Endometrial microvascular endothelial cells (primary cell): ENCODE data around the gene TMEM123. TPM values are rescaled to one million over a fixed set of nuclear protein-coding genes. Genes with fewer than 3 reads are reported as not detected.

ENCODE experiments used
- in situ Hi-C: cut with HindIII; loops from 2 replicates; pipeline ENCODE4 v1.10.0; 2017; ENCODE audit warnings: low sequenced_read_pairs, low pct_unique_long_range_greater_than_20kb; ENCODE audit errors: inconsistent ontology term
- total RNA-seq: library from RNA; depleted of rRNA; stranded (reverse); fragments of >200 nt; gene quantifications from one replicate; pipeline ENCODE4 v1.2.3, GENCODE V29; 2015; ENCODE audit errors: inconsistent ontology term

The TMEM123 gene
- total RNA-seq, 1 donor from 2014 or later = 200 TPM

GRCh38 chr11:102407901-102408300, 44.7 kb downstream of the TMEM123 start:
- in situ Hi-C loops = no loop called here

- in situ Hi-C loops = no loop called here
Observed at GRCh38 chr11:102406099-102406498, 46.5 kb downstream of the TMEM123 start.

GRCh38 chr11:102405501-102405900, 47.1 kb downstream of the TMEM123 start:
- in situ Hi-C loops = no loop called here

GRCh38 chr11:102402548-102402947, 50.0 kb downstream of the TMEM123 start:
- in situ Hi-C loops = no loop called here

- in situ Hi-C loops = no loop called here
Observed at GRCh38 chr11:102401905-102402304, 50.7 kb downstream of the TMEM123 start.

- in situ Hi-C loops = no loop called here
Observed at GRCh38 chr11:102400603-102401002, 52.0 kb downstream of the TMEM123 start.

GRCh38 chr11:102399189-102399588, 53.4 kb downstream of the TMEM123 start:
- in situ Hi-C loops = no loop called here

- in situ Hi-C loops = no loop called here
Observed at GRCh38 chr11:102398297-102398696, 54.3 kb downstream of the TMEM123 start.

GRCh38 chr11:102396708-102397563, 55.6 kb downstream of the TMEM123 start:
- in situ Hi-C loops = no loop called here

GRCh38 chr11:102395720-102396393, 56.7 kb downstream of the TMEM123 start:
- in situ Hi-C loops = no loop called here

GRCh38 chr11:102393272-102393730, 59.3 kb downstream of the TMEM123 start:
- in situ Hi-C loops = no loop called here

GRCh38 chr11:102391549-102392237, 60.9 kb downstream of the TMEM123 start:
- in situ Hi-C loops = no loop called here

GRCh38 chr11:102390667-102391465, 61.7 kb downstream of the TMEM123 start:
- in situ Hi-C loops = no loop called here

GRCh38 chr11:102389253-102389652, 63.3 kb downstream of the TMEM123 start:
- in situ Hi-C loops = no loop called here

GRCh38 chr11:102387043-102387781, 65.4 kb downstream of the TMEM123 start:
- in situ Hi-C loops = no loop called here

- in situ Hi-C loops = no loop called here
Observed at GRCh38 chr11:102386136-102386734, 66.3 kb downstream of the TMEM123 start.

- in situ Hi-C loops = no loop called here
Observed at GRCh38 chr11:102385085-102386007, 67.2 kb downstream of the TMEM123 start.
